C4-2B (cell line): ENCODE measurements around the gene EPN2.

Source experiments
- CTCF ChIP-seq: fragments of 450-650 bp; conservative IDR thresholded peaks from 2 replicates; pipeline ENCODE4 v1.5.1; 2017; ENCODE audit warnings: mild to moderate bottlenecking
- ZFX ChIP-seq: fragments of 450-650 bp; IDR thresholded peaks from 2 replicates; pipeline ENCODE4 v1.6.1; 2017

- TF ChIP-seq CTCF (no peak), ZFX (no peak)
Measured at GRCh38 chr17:19317359-19318095, 80.4 kb downstream of the EPN2 start.
